ENCODE measurements around the gene DDX42. TPM values are rescaled to one million over a fixed set of nuclear protein-coding genes. Genes with fewer than 3 reads are reported as not detected.

The DDX42 gene
- total and polyA plus RNA-seq, 10 donors: 45.0 to 136 (median 116) TPM

- intact Hi-C loops (cut with DNase I; ENCODE audit: low total_unique reads): no loop called here
- 56 to 71% (median 68%) methylated on average over 5 of the region's 5 CpGs for WGBS, 5 donors
- H3K4me1 ChIP-seq: peaks cover 0 to 60% (median 22%) of the 10 kb centered on the region in 6 donors
- H3K4me3 ChIP-seq: peak overlapping the region in 1 of 8 donors; percentile 2
- no peaks in the 10 kb centered on the region for H3K9me3 ChIP-seq
- TF ChIP-seq, protein P1, sequence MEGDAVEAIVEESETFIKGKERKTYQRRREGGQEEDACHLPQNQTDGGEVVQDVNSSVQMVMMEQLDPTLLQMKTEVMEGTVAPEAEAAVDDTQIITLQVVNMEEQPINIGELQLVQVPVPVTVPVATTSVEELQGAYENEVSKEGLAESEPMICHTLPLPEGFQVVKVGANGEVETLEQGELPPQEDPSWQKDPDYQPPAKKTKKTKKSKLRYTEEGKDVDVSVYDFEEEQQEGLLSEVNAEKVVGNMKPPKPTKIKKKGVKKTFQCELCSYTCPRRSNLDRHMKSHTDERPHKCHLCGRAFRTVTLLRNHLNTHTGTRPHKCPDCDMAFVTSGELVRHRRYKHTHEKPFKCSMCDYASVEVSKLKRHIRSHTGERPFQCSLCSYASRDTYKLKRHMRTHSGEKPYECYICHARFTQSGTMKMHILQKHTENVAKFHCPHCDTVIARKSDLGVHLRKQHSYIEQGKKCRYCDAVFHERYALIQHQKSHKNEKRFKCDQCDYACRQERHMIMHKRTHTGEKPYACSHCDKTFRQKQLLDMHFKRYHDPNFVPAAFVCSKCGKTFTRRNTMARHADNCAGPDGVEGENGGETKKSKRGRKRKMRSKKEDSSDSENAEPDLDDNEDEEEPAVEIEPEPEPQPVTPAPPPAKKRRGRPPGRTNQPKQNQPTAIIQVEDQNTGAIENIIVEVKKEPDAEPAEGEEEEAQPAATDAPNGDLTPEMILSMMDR (IDR thresholded peaks at IDR 0.05 in 8 of 11, conservative IDR thresholded peaks at IDR 0.05 in 3 of 11): no peak
- TF ChIP-seq POLR2A (IDR thresholded peaks at IDR 0.05) (no peak), POLR2AphosphoS5 (IDR thresholded peaks at IDR 0.05) (no peak)
- peak overlapping the region in 6 of 8 donors; percentile 1 to 75 (median 59) for H3K27ac ChIP-seq
- DNase-seq: no peak
- H3K27me3 ChIP-seq (replicated peaks in 1 of 7): no peaks in the 10 kb centered on the region
- H3K36me3 ChIP-seq: peaks cover 3 to 83% (median 65%) of the 10 kb centered on the region in 6 donors
These were observed 11.6 kb upstream of the DDX42 start for GRCh38 chr17:63762161-63763078.

DNA sequence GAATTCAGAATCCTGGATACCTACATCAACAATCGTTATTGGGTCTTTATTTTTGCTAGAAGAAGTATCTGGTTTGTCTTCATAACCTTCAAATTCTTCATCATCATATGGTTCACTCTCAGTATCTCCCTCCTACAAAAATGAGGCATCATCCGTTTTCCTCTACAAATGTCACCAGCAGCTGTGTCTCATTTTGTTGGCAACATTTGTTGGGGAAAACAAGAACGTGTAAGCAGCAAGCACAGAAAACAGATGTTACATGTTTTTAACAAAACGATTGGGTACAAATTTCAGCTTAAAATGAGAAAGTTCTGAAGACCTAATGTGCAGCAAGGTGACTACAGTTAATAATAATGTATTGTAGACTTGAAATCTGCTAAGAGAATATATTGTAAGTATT is 9.3 kb upstream of the DDX42 start:
- intact Hi-C loops (cut with DNase I; ENCODE audit: low total_unique reads): no loop called here
- H3K9me3 ChIP-seq: no peaks in the 10 kb centered on the region
- 78 to 87% (median 81%) methylated on average over 4 of the region's 4 CpGs for WGBS, 5 donors
- TF ChIP-seq POLR2AphosphoS5 (IDR thresholded peaks at IDR 0.05) (no peak), POLR2A (IDR thresholded peaks at IDR 0.05) (no peak)
- TF ChIP-seq, protein P1 (IDR thresholded peaks at IDR 0.05 in 8 of 11, conservative IDR thresholded peaks at IDR 0.05 in 3 of 11): no peak
- H3K4me1 ChIP-seq: peaks cover 0 to 77% (median 29%) of the 10 kb centered on the region in 6 donors
- H3K27me3 ChIP-seq (replicated peaks in 1 of 7): no peaks in the 10 kb centered on the region
- peaks cover 3 to 74% (median 51%) of the 10 kb centered on the region in 6 donors for H3K36me3 ChIP-seq
- DNase-seq: no peak
- no peak overlapping the region for H3K27ac ChIP-seq
- no peak overlapping the region for H3K4me3 ChIP-seq

- H3K36me3 ChIP-seq: peaks cover 0 to 54% (median 36%) of the 10 kb centered on the region in 6 donors
- no peaks in the 10 kb centered on the region for H3K27me3 ChIP-seq (replicated peaks in 1 of 7)
- H3K4me3 ChIP-seq: no peak overlapping the region
- intact Hi-C loops (cut with DNase I; ENCODE audit: low total_unique reads): no loop called here
- no peak for TF ChIP-seq POLR2AphosphoS5 (IDR thresholded peaks at IDR 0.05)
- H3K4me1 ChIP-seq: peaks cover 6 to 81% (median 36%) of the 10 kb centered on the region in 6 donors
- no peaks in the 10 kb centered on the region for H3K9me3 ChIP-seq
- DNase-seq: no peak
- H3K27ac ChIP-seq: no peak overlapping the region
These were observed 7.2 kb upstream of the DDX42 start for GRCh38 chr17:63766754-63767153.

DNA sequence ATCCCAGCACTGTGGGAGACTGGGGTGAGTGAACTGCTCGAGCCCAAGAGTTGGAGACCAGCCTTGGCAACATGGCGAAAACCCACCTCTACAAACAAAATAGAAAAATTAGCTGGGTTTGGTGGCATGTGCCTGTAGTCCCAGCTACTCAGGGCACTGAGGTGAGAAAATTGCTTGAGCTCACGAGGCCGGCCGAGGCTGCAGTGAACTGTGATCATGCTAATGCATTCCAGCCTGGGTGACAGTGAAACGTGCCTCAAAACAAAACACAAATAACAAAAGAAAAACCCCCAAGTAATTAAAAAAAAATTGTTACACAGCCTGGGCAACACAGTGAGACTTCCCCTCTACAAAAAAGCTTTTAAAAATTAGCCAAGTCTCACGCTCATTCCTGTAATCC is 5.5 kb upstream of the DDX42 start:
- Histone ChIP-seq H3K27me3 (replicated peaks in 1 of 7) (no peaks in the 10 kb centered on the region), H3K36me3 (peaks cover 0 to 37% (median 22%) of the 10 kb centered on the region in 6 donors), H3K27ac (no peak overlapping the region), H3K4me3 (no peak overlapping the region), H3K9me3 (no peaks in the 10 kb centered on the region), H3K4me1 (peaks cover 11 to 79% (median 39%) of the 10 kb centered on the region in 6 donors)
- intact Hi-C loops (cut with DNase I; ENCODE audit: low total_unique reads): no loop called here
- DNase-seq: no peak
- WGBS, 5 donors: 89 to 96% (median 91%) methylated on average over 7 of the region's 7 CpGs
- TF ChIP-seq POLR2AphosphoS5 (IDR thresholded peaks at IDR 0.05) (no peak), POLR2A (IDR thresholded peaks at IDR 0.05) (no peak)
- TF ChIP-seq, protein P1 (IDR thresholded peaks at IDR 0.05 in 8 of 11, conservative IDR thresholded peaks at IDR 0.05 in 3 of 11): no peak

Measured in spleen (tissue), 11 donors.